ENCODE results near the gene ZNF236. TPM values are rescaled to one million over a fixed set of nuclear protein-coding genes. Genes with fewer than 3 reads are reported as not detected.
"Not testable (repeated sequence)": the region's sequence is repeated elsewhere in the genome, so short reads cannot be mapped to it uniquely, and the experiment has no call there.

ZNF236 gene
- total and polyA plus RNA-seq, 10 of the 15 experiments (the other 5 are each of a cell fraction or from before 2014, with no cell fraction given): 1.0 to 14.4 (median 5.9) TPM

- Histone ChIP-seq H3K9me3 (replicated peaks; ENCODE audit: control insufficient read depth, insufficient read depth, low read length) (no peaks in the 10 kb centered on the region), H3K4me3 (no peak overlapping the region), H3K27me3 (replicated peaks in 1 of 2; ENCODE audit: control insufficient read depth in 2 of 2, insufficient read depth in 2 of 2, low read length in 1 of 2) (no peaks in the 10 kb centered on the region), H4K20me1 (ENCODE audit: control insufficient read depth, insufficient read depth) (no peaks in the 10 kb centered on the region), H3K9ac (ENCODE audit: control insufficient read depth, insufficient read depth, low read length) (no peak overlapping the region), H3K4me2 (ENCODE audit: control insufficient read depth, insufficient read depth) (no peak overlapping the region), H3K4me1 (ENCODE audit: control insufficient read depth, insufficient read depth, low read length) (no peaks in the 10 kb centered on the region), H3K79me2 (ENCODE audit: control insufficient read depth, insufficient read depth, low read length) (no peaks in the 10 kb centered on the region), H2AFZ (ENCODE audit: control insufficient read depth, low read depth, low read length) (no peak overlapping the region), H3K27ac (ENCODE audit: control insufficient read depth, insufficient read depth) (no peak overlapping the region), H3K36me3 (ENCODE audit: control insufficient read depth in 2 of 2, insufficient read depth in 2 of 2, low read length in 1 of 2) (peaks cover 9 to 11% of the 10 kb centered on the region in 2 experiments)
- RAD21 ChIA-PET (ENCODE audit: unreplicated experiment): no interaction called here
- DNase-seq (ENCODE audit: low read depth, low spot score): no peak
- FAIRE-seq: no peak
- 90% methylated on average over 6 of the region's 6 CpGs for WGBS (ENCODE audit: insufficient coverage, insufficient replicate concordance, low lambda C conversion rate, missing lambda C conversion rate)
- BruUV-seq (replicated peaks): no TSS peak
- intact Hi-C loops (cut with micrococcal nuclease; ENCODE audit: unreplicated experiment) (no loop called here), in situ Hi-C loops (cut with MboI) (no loop called here)
- CTCF ChIA-PET: interaction anchor here (1.8 kb wide), 1 partner anchor 17 kb away, joined by 6 read pairs; no protein-coding TSS in a partner anchor
- ATAC-seq: no peak
- POLR2A ChIA-PET: no interaction called here
- TF ChIP-seq KAT2A (conservative IDR thresholded peaks at IDR 0.05; ENCODE audit: control insufficient read depth, low read depth, low read length) (no peak), MYB (IDR thresholded peaks at IDR 0.05; ENCODE audit: borderline replicate concordance, low read depth, low read length) (no peak), ELK1 (IDR thresholded peaks at IDR 0.05; ENCODE audit: low read depth, low read length) (no peak), SIN3A (IDR thresholded peaks at IDR 0.05; ENCODE audit: low read depth, low read length) (no peak), CBX5 (IDR thresholded peaks at IDR 0.05; ENCODE audit: low read depth) (no peak)
- SMC1A ChIA-PET (ENCODE audit: uncharacterized antibody, unreplicated experiment): no interaction called here
Observed at GRCh38 chr18:77017355-77017754, 195.0 kb downstream of the ZNF236 start.

- H3K36me3 ChIP-seq (ENCODE audit: control insufficient read depth in 2 of 2, insufficient read depth in 2 of 2, low read length in 1 of 2): peaks cover 9 to 10% of the 10 kb centered on the region in 2 experiments
- H3K79me2 ChIP-seq (ENCODE audit: control insufficient read depth, insufficient read depth, low read length); CTCF ChIA-PET; BruUV-seq (replicated peaks); H3K27ac ChIP-seq (ENCODE audit: control insufficient read depth, insufficient read depth); H3K4me1 ChIP-seq (ENCODE audit: control insufficient read depth, insufficient read depth, low read length); H3K4me3 ChIP-seq; H3K9me3 ChIP-seq (replicated peaks; ENCODE audit: control insufficient read depth, insufficient read depth, low read length); intact Hi-C loops (cut with micrococcal nuclease; ENCODE audit: unreplicated experiment); POLR2A ChIA-PET; SMC1A ChIA-PET (ENCODE audit: uncharacterized antibody, unreplicated experiment); H3K4me2 ChIP-seq (ENCODE audit: control insufficient read depth, insufficient read depth); H3K27me3 ChIP-seq (replicated peaks in 1 of 2; ENCODE audit: control insufficient read depth in 2 of 2, insufficient read depth in 2 of 2, low read length in 1 of 2); FAIRE-seq; in situ Hi-C loops (cut with MboI); H3K9ac ChIP-seq (ENCODE audit: control insufficient read depth, insufficient read depth, low read length); ATAC-seq; DNase-seq (ENCODE audit: low read depth, low spot score); H4K20me1 ChIP-seq (ENCODE audit: control insufficient read depth, insufficient read depth); RAD21 ChIA-PET (ENCODE audit: unreplicated experiment); H2AFZ ChIP-seq (ENCODE audit: control insufficient read depth, low read depth, low read length): not testable (repeated sequence)
Observed at GRCh38 chr18:77018650-77019049, 196.3 kb downstream of the ZNF236 start.
